Stomach (tissue), 9 donors: ENCODE measurements around the gene PDCD1. TPM values are rescaled to one million over a fixed set of nuclear protein-coding genes. Genes with fewer than 3 reads are reported as not detected.

Experiments
- DNase-seq, 2 donors: peaks; one replicate each; pipeline versions ENCODE4 v3.0.0 to v3.0.0-alpha.2; 2013 to 2019
- H3K27ac ChIP-seq, 5 donors: fragments of 200-600 bp in 4 of 5; sonication (generic) in 4 of 5; one replicate each; pipeline ENCODE4 v1.5.1; 2013 to 2019; ENCODE audit warnings: mild to moderate bottlenecking in 1 of 5, moderate library complexity in 1 of 5
- H3K27me3 ChIP-seq, 3 donors: fragments of 200-600 bp; sonication (generic); one replicate each; pipeline ENCODE4 v1.5.1; 2017 to 2019; ENCODE audit warnings: mixed run types in 1 of 3
- H3K36me3 ChIP-seq, 4 donors: fragments of 200-600 bp; sonication (generic); 1 replicate in 3 of 4; 2 replicates in 1 of 4; pipeline ENCODE4 v1.5.1; 2016 to 2019
- H3K4me1 ChIP-seq, 4 donors: fragments of 200-600 bp; sonication (generic); one replicate each; pipeline ENCODE4 v1.5.1; 2016 to 2019
- H3K4me3 ChIP-seq, 4 donors: fragments of 200-600 bp; sonication (generic) in 3 of 4; one replicate each; pipeline ENCODE4 v1.5.1; 2016 to 2019; ENCODE audit warnings: mild to moderate bottlenecking in 1 of 4
- H3K9me3 ChIP-seq, 4 donors: fragments of 200-600 bp; sonication (generic); one replicate each; pipeline ENCODE4 v1.5.1; 2016 to 2019
- EP300 ChIP-seq: sonication (generic); formaldehyde crosslinking; IDR thresholded peaks from one replicate; pipeline ENCODE4 v1.6.1; 2017; ENCODE audit warnings: antibody characterized with exemption
- POLR2A ChIP-seq, 4 donors: fragments of 450-650 bp; IDR thresholded peaks; one replicate each; pipeline ENCODE4 v1.6.1; 2016; ENCODE audit warnings: antibody characterized with exemption in 4 of 4, control low read depth in 2 of 4, mild to moderate bottlenecking in 1 of 4, moderate library complexity in 1 of 4
- POLR2AphosphoS5 ChIP-seq, 3 donors: sonication (generic); formaldehyde crosslinking; IDR thresholded peaks; one replicate each; pipeline ENCODE4 v1.6.1; 2016; ENCODE audit warnings: antibody characterized with exemption in 3 of 3
- WGBS, 5 donors: extraction: QIAGEN DNeasy Blood & Tissue Kit in 3 of 5; methylation state at CpG; one replicate each; pipeline versions ENCODE4 v1.1.5 to v1.1.7; 2013 to 2018; 5-methylcytosine and 5-hydroxymethylcytosine counted together
- intact Hi-C: fragments of 100-400 bp; cut with DNase I; formaldehyde crosslinking; loops from one replicate; pipeline ENCODE4 v1.15.1; 2023; ENCODE audit warnings: low total_unique reads
- polyA plus RNA-seq, 3 donors: library from polyadenylated mRNA; stranded (reverse); fragments of 200-250 nt; gene quantifications; one replicate each; pipeline ENCODE4 v1.2.3, GENCODE V29; 2013
- total RNA-seq, 5 donors: library from RNA; depleted of rRNA; stranded (reverse); fragments of >200 nt; gene quantifications; one replicate each; pipeline versions ENCODE4 v1.1.0 to v1.2.3, GENCODE V29; 2014 to 2016
- TF ChIP-seq, protein P1 (sequence below), 7 experiments: fragments of 450-650 bp in 4 of 7; fragments of 200-600 bp in 3 of 7; sonication (generic) in 3 of 7; IDR thresholded peaks; one replicate each; pipeline ENCODE4 v1.5.1; 2016 to 2019; ENCODE audit warnings: antibody characterized with exemption in 7 of 7, control low read depth in 2 of 7, mild to moderate bottlenecking in 1 of 7
- donor health status: healthy with polysubstance abuse.
- donor health status: Bipolar disorder and iron deficiency.
- donor health status: healthy.

Gene PDCD1
- total and polyA plus RNA-seq, 8 donors = 0.18 to 2.2 (median 0.60) TPM; not detected in 3

DNA sequence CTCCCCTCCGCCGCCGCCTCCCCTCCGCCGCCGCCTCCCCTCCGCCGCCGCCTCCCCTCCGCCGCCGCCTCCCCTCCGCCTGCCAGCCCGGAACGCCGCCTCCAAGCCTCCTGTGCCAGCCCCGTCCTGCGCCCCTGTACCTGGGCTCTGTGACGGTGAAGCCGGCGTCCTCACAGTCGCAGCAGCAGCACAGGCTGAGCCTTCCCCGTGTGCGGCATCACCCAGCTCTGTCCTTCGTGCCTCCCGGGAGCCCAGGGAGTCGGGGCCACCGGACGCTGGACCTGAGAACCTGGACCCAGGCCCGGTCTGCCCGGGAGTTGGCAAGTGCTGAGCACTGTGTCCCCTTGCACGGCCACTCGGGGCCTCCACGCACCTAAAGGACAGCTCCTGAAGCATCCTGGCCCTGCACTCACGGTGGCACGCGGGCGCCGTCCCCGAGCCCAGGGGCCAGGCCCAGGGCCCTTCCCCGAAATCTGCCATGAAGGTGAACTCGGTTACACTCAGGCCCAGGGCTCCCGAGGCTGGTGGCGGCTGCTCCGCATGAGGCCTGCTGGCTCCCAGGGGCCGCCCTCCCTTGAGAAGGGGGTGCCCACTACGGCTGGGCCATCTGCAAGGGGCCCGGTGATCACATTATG is 43.8 kb upstream of the PDCD1 start:
- no peak for TF ChIP-seq EP300
- peak overlapping the region in 1 of 5 donors; percentile 44 for H3K27ac ChIP-seq
- no peaks in the 10 kb centered on the region for H3K36me3 ChIP-seq
- intact Hi-C loops = no loop called here
- DNase-seq = peak in 1 of 2 donors; percentile 25
- no peaks in the 10 kb centered on the region for H3K9me3 ChIP-seq
- H3K4me1 ChIP-seq = peaks cover 0 to 43% (median 9%) of the 10 kb centered on the region in 4 donors
- 58 to 77% (median 67%) methylated on average over 10 to 48 of the region's 48 CpGs for WGBS, 5 donors
- peak overlapping the region; percentile 22 to 35 (median 32) for H3K4me3 ChIP-seq
- peaks cover 0 to 11% (median 0%) of the 10 kb centered on the region in 3 donors for H3K27me3 ChIP-seq

DNA sequence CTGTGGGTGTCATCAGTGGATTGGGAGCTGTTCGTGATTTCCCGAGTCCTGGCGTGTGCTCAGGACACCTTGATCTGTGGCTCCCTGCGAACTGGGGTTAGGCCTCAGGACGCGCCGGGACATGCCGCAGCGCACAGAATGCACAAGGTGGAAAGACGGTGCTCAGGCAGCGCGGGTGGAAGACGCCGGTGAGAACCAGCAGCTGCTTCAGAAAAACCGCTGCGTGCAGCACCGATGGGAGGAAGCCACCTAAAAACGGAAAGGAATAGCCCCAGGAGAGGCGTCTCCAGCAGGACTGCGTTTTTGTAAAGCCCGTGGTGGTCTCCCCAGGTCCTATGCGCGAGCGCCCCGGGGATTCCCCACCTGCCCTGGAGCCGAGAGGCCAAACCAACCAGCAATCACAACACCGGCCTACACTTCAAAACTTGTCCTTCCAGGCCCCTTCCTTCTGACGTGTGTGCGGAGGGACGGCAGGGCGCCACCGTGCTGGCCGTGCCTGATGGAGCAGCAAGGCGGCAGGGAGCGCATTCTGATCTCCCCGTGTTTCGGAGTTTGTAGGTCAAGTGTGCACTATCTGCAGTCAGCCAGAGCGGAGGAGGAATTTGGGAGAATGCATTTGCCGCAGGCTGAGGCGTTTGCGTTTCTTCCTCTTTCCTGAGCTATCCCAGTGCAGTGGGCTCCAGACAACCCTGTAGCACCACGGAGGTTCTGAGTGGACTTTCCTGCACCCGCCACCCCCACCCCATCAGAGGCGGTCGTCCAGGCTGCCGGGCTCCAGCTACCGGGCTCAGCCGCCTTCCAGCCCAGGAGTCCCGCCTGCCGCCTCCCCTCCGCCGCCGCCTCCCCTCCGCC is 43.0 kb upstream of the PDCD1 start:
- WGBS, 5 donors = 38 to 65% (median 57%) methylated on average over 43 to 54 of the region's 54 CpGs
- H3K4me1 ChIP-seq = peaks cover 0 to 43% (median 9%) of the 10 kb centered on the region in 4 donors
- peaks cover 0 to 11% (median 0%) of the 10 kb centered on the region in 3 donors for H3K27me3 ChIP-seq
- no peak for TF ChIP-seq EP300
- TF ChIP-seq, protein P1, sequence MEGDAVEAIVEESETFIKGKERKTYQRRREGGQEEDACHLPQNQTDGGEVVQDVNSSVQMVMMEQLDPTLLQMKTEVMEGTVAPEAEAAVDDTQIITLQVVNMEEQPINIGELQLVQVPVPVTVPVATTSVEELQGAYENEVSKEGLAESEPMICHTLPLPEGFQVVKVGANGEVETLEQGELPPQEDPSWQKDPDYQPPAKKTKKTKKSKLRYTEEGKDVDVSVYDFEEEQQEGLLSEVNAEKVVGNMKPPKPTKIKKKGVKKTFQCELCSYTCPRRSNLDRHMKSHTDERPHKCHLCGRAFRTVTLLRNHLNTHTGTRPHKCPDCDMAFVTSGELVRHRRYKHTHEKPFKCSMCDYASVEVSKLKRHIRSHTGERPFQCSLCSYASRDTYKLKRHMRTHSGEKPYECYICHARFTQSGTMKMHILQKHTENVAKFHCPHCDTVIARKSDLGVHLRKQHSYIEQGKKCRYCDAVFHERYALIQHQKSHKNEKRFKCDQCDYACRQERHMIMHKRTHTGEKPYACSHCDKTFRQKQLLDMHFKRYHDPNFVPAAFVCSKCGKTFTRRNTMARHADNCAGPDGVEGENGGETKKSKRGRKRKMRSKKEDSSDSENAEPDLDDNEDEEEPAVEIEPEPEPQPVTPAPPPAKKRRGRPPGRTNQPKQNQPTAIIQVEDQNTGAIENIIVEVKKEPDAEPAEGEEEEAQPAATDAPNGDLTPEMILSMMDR (IDR thresholded peaks at IDR 0.05) = no peak
- TF ChIP-seq POLR2AphosphoS5 (IDR thresholded peaks at IDR 0.05) = no peak
- no peak for TF ChIP-seq POLR2A (IDR thresholded peaks at IDR 0.05)
- peak; percentile 39 to 81 for DNase-seq
- H3K36me3 ChIP-seq = no peaks in the 10 kb centered on the region
- intact Hi-C loops = no loop called here
- peak overlapping the region in 1 of 5 donors; percentile 44 for H3K27ac ChIP-seq
- H3K9me3 ChIP-seq = no peaks in the 10 kb centered on the region
- peak overlapping the region; percentile 22 to 35 (median 32) for H3K4me3 ChIP-seq

DNA sequence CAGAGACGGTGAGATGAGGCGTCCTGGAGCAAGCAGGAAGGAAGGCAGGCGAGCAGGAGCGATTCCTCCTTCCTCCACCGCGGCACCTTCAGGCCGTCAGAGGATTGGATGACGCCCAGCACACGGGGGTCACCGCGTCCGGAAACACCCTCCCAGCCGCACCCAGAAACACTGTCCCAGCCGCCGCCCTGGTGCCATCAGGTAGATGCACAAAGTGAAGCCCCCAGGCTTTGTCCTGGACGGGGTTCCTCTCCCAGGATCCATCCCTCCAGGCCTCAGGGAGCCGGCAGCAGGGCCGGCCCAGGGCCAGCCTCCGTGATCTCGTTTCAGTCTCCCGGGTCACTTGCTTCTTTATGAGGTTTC is 42.3 kb upstream of the PDCD1 start:
- DNase-seq = peak in 1 of 2 donors; percentile 2
- peaks cover 3 to 45% (median 11%) of the 10 kb centered on the region in 4 donors for H3K4me1 ChIP-seq
- no peaks in the 10 kb centered on the region for H3K9me3 ChIP-seq
- 86 to 93% (median 91%) methylated on average over 12 to 21 of the region's 21 CpGs for WGBS, 5 donors
- intact Hi-C loops = no loop called here
- TF ChIP-seq, protein P1 (IDR thresholded peaks at IDR 0.05) = no peak
- no peak for TF ChIP-seq EP300
- no peak for TF ChIP-seq POLR2AphosphoS5 (IDR thresholded peaks at IDR 0.05)
- TF ChIP-seq POLR2A (IDR thresholded peaks at IDR 0.05) = no peak
- no peaks in the 10 kb centered on the region for H3K36me3 ChIP-seq
- H3K27me3 ChIP-seq = peaks cover 0 to 11% (median 0%) of the 10 kb centered on the region in 3 donors
- no peak overlapping the region for H3K4me3 ChIP-seq
- H3K27ac ChIP-seq = no peak overlapping the region

DNA sequence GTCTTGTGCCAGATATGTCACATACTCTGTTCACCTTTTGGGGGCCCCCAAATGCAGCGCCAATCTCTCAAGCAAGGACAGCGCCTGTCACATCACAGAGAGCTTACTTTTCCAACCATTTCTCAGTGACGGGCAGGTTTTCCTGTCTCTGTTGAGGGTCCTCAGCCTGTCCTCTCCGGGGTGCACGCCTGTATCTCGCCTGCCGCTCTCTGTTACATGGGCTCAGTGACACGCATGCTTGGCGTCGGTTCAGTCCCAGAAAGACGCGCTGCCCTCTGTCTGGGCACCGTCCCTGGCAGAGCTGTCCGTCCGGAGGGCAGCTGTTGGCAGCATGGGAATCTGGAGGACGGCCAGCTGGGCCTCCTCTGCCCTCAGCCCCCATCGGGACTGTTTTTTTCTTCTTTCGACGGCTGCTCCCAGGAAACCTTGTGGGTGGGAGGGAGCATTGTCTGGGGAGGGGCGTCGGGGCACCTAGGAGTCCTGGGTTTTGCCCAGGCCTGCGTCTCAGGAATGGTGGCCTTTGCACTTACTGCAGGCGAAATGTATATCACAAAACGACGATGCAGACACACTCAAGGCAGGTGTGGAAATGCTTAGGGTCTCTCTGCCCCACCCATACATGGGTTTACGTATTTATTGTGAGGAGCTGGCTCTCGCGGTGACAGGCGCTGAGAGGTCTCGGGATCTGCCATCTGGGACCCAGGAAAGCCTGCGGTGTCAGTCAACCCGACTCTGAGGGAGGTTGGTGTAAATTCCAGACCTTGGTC is 41.7 kb upstream of the PDCD1 start:
- H3K9me3 ChIP-seq = no peaks in the 10 kb centered on the region
- peak in 1 of 2 donors; percentile 17 for DNase-seq
- no peak overlapping the region for H3K4me3 ChIP-seq
- intact Hi-C loops = no loop called here
- peaks cover 0 to 11% (median 0%) of the 10 kb centered on the region in 3 donors for H3K27me3 ChIP-seq
- 82 to 93% (median 86%) methylated on average over 30 to 32 of the region's 32 CpGs for WGBS, 5 donors
- no peak overlapping the region for H3K27ac ChIP-seq
- H3K36me3 ChIP-seq = no peaks in the 10 kb centered on the region
- peaks cover 5 to 50% (median 13%) of the 10 kb centered on the region in 4 donors for H3K4me1 ChIP-seq
- TF ChIP-seq POLR2A (IDR thresholded peaks at IDR 0.05) (no peak), POLR2AphosphoS5 (IDR thresholded peaks at IDR 0.05) (no peak), EP300 (no peak)
- TF ChIP-seq, protein P1 (IDR thresholded peaks at IDR 0.05) = no peak
